PC-3 (cell line): ENCODE results near the gene SLIT1. TPM values are rescaled to one million over a fixed set of nuclear protein-coding genes. Genes with fewer than 3 reads are reported as not detected.

Experiments used
- ATAC-seq: fragments of 200-7000 bp; cut with Tn5 transposase; 2 replicates; pipeline ENCODE4 v1.9.1; 2020; ENCODE audit warnings: mild to moderate bottlenecking, moderate library complexity
- BruUV-seq: library from RNA; stranded (reverse); fragments of 400-500 nt; replicated peaks from 2 replicates; lab custom pipeline; 2021; lab: Mats Ljungman, UMichigan
- CTCF ChIA-PET: fragments of 300-600 bp; sonication (Branson Sonifier 250); formaldehyde crosslinking; loops from one replicate; lab custom pipeline; 2022; ENCODE audit warnings: antibody characterized with exemption; lab: Charles Lee
- POLR2A ChIA-PET: fragments of 300-600 bp; sonication (Branson Sonifier 250); formaldehyde crosslinking; loops from one replicate; lab custom pipeline; 2022; ENCODE audit warnings: antibody characterized with exemption; ENCODE audit not compliant: unreplicated experiment; lab: Charles Lee
- DNase-seq: peaks from one replicate; pipeline ENCODE4 v3.0.0-alpha.2; 2015
- H2AFZ ChIP-seq: fragments of 300-600 bp; sonication (generic); 2 replicates; pipeline ENCODE4 v1.6.0; 2016; ENCODE audit warnings: antibody characterized with exemption, low read length
- H3F3A ChIP-seq: fragments of 300-600 bp; sonication (generic); one replicate; pipeline ENCODE4 v1.6.0; 2017; ENCODE audit warnings: antibody characterized with exemption, low read length, control low read depth, mild to moderate bottlenecking; ENCODE audit not compliant: unreplicated experiment
- H3K27ac ChIP-seq: fragments of 300-600 bp; sonication (generic); 2 replicates; pipeline ENCODE4 v1.5.1; 2016; ENCODE audit warnings: mild to moderate bottlenecking, low read length
- H3K27me3 ChIP-seq: fragments of 300-600 bp; sonication (generic); 2 replicates; pipeline ENCODE4 v1.6.1; 2016; ENCODE audit warnings: low read length, mixed read lengths
- H3K36me3 ChIP-seq: fragments of 300-600 bp; sonication (generic); 2 replicates; pipeline ENCODE4 v1.6.1; 2016; ENCODE audit warnings: low read depth, mixed run types, low read length, mixed read lengths
- H3K4me1 ChIP-seq: fragments of 300-600 bp; sonication (generic); 2 replicates; pipeline ENCODE4 v1.5.1; 2016; ENCODE audit warnings: low read length; ENCODE audit not compliant: insufficient read depth
- H3K4me2 ChIP-seq: fragments of 300-600 bp; sonication (generic); 2 replicates; pipeline ENCODE4 v1.6.0; 2016; ENCODE audit warnings: low read length
- H3K4me3 ChIP-seq: fragments of 300-600 bp; sonication (generic); 2 replicates; pipeline ENCODE4 v1.5.1; 2016; ENCODE audit warnings: mild to moderate bottlenecking, low read length, mixed read lengths
- H3K79me2 ChIP-seq: fragments of 300-600 bp; sonication (generic); 2 replicates; pipeline ENCODE4 v1.6.1; 2017; ENCODE audit warnings: low read length, mixed read lengths
- H3K9ac ChIP-seq: fragments of 300-600 bp; sonication (generic); 2 replicates; pipeline ENCODE4 v1.6.0; 2016; ENCODE audit warnings: mild to moderate bottlenecking, low read length
- H3K9me2 ChIP-seq: fragments of 300-600 bp; sonication (generic); replicated peaks from 2 replicates; pipeline ENCODE4 v1.6.1; 2016; ENCODE audit warnings: mixed run types, low read length, mixed read lengths
- H3K9me3 ChIP-seq: fragments of 300-600 bp; sonication (generic); 2 replicates; pipeline ENCODE4 v1.6.1; 2016; ENCODE audit warnings: low read length, mixed read lengths
- H4K20me1 ChIP-seq: fragments of 300-600 bp; sonication (generic); 2 replicates; pipeline ENCODE4 v1.6.1; 2016; ENCODE audit warnings: low read length, mixed read lengths
- CTCF ChIP-seq: fragments of 300-600 bp; sonication (generic); conservative IDR thresholded peaks from 2 replicates; pipeline ENCODE4 v1.5.1; 2017; ENCODE audit warnings: antibody characterized with exemption, low read depth, mild to moderate bottlenecking, low read length
- EZH2 ChIP-seq: fragments of 300-600 bp; sonication (generic); IDR thresholded peaks from one replicate; pipeline ENCODE4 v1.6.1; 2017; ENCODE audit warnings: antibody characterized with exemption, mild to moderate bottlenecking, low read length; ENCODE audit not compliant: unreplicated experiment
- EZH2phosphoT487 ChIP-seq: fragments of 300-600 bp; sonication (generic); IDR thresholded peaks from 2 replicates; pipeline ENCODE4 v1.6.1; 2018; ENCODE audit warnings: mild to moderate bottlenecking, antibody characterized with exemption, low read length, borderline replicate concordance
- intact Hi-C: fragments of 100-400 bp; cut with micrococcal nuclease; formaldehyde crosslinking; loops from 2 replicates; pipeline ENCODE4 v1.9.0; 2023
- total RNA-seq: library from RNA; depleted of rRNA; stranded (reverse); fragments of >200 nt; gene quantifications from 2 replicates; pipeline ENCODE4 v1.2.3, GENCODE V29; 2014

The SLIT1 gene
- total RNA-seq, 1 experiment from 2014 or later = not detected

- Histone ChIP-seq H3K9me2 (no peaks in the 10 kb centered on the region), H3K27me3 (no peaks in the 10 kb centered on the region; the same call in 1 of the 2 replicates), H2AFZ (no peak overlapping the region), H3F3A (no peaks in the 10 kb centered on the region), H3K4me3 (no peak overlapping the region), H3K9ac (no peak overlapping the region), H3K9me3 (no peaks in the 10 kb centered on the region), H3K27ac (no peak overlapping the region), H3K79me2 (no peaks in the 10 kb centered on the region), H3K4me1 (no peaks in the 10 kb centered on the region), H4K20me1 (no peaks in the 10 kb centered on the region), H3K4me2 (no peak overlapping the region), H3K36me3 (no peaks in the 10 kb centered on the region)
- ChIA-PET POLR2A (no interaction called here), CTCF (no interaction called here)
- no TSS peak for BruUV-seq
- no peak for TF ChIP-seq EZH2phosphoT487
- no peak for TF ChIP-seq EZH2
- no peak for TF ChIP-seq CTCF
- ATAC-seq (no peak), DNase-seq (no peak)
- intact Hi-C loops = no loop called here
Observed at GRCh38 chr10:97057491-97058235, 128.1 kb downstream of the SLIT1 start.

- ChIA-PET CTCF (no interaction called here), POLR2A (no interaction called here)
- H2AFZ ChIP-seq = no peak overlapping the region
Observed at GRCh38 chr10:97056003-97056630, 129.6 kb downstream of the SLIT1 start.

More at GRCh38 chr10:97056003-97056630, 129.6 kb downstream of the SLIT1 start:
- Histone ChIP-seq H3K4me3 (no peak overlapping the region), H4K20me1 (no peaks in the 10 kb centered on the region), H3K27ac (no peak overlapping the region), H3K4me2 (no peak overlapping the region), H3K79me2 (no peaks in the 10 kb centered on the region), H3K9me2 (no peaks in the 10 kb centered on the region), H3K36me3 (no peaks in the 10 kb centered on the region), H3K27me3 (no peaks in the 10 kb centered on the region; the same call in 1 of the 2 replicates), H3F3A (no peaks in the 10 kb centered on the region), H3K9me3 (no peaks in the 10 kb centered on the region), H3K9ac (no peak overlapping the region), H3K4me1 (no peaks in the 10 kb centered on the region)
- DNase-seq (no peak), ATAC-seq (no peak)
- intact Hi-C loops = no loop called here
- BruUV-seq = no TSS peak
- TF ChIP-seq EZH2phosphoT487 (no peak), EZH2 (no peak), CTCF (no peak)
